GM18526 (cell line): ENCODE results near the gene GNMT.

ENCODE experiments used
- POLR2A ChIP-seq: IDR thresholded peaks from 3 replicates; pipeline ENCODE4 v1.6.1; 2011; ENCODE audit not compliant: insufficient read length; ENCODE audit errors: extremely low read depth

GNMT gene

GRCh38 chr6:42960243-42961019 is at the start of gene GNMT:
GNMT (plus strand) TSS chr6:42960754; CDS start chr6:42960768, 14 bp downstream.
- TF ChIP-seq POLR2A, result no peak

GRCh38 chr6:42911171-42912021 is 49.2 kb upstream of the GNMT start:
- no peak for TF ChIP-seq POLR2A

- TF ChIP-seq POLR2A, result no peak
Observed at GRCh38 chr6:42914546-42914945, 46.0 kb upstream of the GNMT start.

- no peak for TF ChIP-seq POLR2A
Observed at GRCh38 chr6:42915732-42916131, 44.8 kb upstream of the GNMT start, which contains the start of gene PTCRA. PTCRA (plus strand) TSS chr6:42916053; CDS start chr6:42916070, 17 bp downstream.

- TF ChIP-seq POLR2A, result no peak
Observed at GRCh38 chr6:42916288-42916687, 44.3 kb upstream of the GNMT start.

- no peak for TF ChIP-seq POLR2A
Observed at GRCh38 chr6:42921801-42922200, 38.8 kb upstream of the GNMT start.

GRCh38 chr6:42923666-42924065 is 36.9 kb upstream of the GNMT start:
- no peak for TF ChIP-seq POLR2A

GRCh38 chr6:42925248-42925857 is 35.2 kb upstream of the GNMT start:
- no peak for TF ChIP-seq POLR2A

- TF ChIP-seq POLR2A, result peak; percentile 79
Observed at GRCh38 chr6:42928986-42929820, 31.4 kb upstream of the GNMT start, which contains the start of gene CNPY3. CNPY3 (plus strand) TSS chr6:42929480; CDS start chr6:42929571, 91 bp downstream.

- peak; percentile 1 for TF ChIP-seq POLR2A
Observed at GRCh38 chr6:42929821-42930360, 30.7 kb upstream of the GNMT start.

GRCh38 chr6:42932412-42932811 is 28.1 kb upstream of the GNMT start:
- TF ChIP-seq POLR2A, result no peak

- TF ChIP-seq POLR2A, result no peak
Observed at GRCh38 chr6:42933205-42933604, 27.3 kb upstream of the GNMT start.

GRCh38 chr6:42935322-42935721 is 25.2 kb upstream of the GNMT start:
- TF ChIP-seq POLR2A, result no peak

- no peak for TF ChIP-seq POLR2A
Observed at GRCh38 chr6:42936398-42936797, 24.2 kb upstream of the GNMT start.

GRCh38 chr6:42937548-42938427 is 22.8 kb upstream of the GNMT start:
- no peak for TF ChIP-seq POLR2A
